ENCODE results near the gene IGFL1.
"Not testable (repeated sequence)": the region's sequence is repeated elsewhere in the genome, so short reads cannot be mapped to it uniquely, and the experiment has no call there.

Gene IGFL1

GRCh38 chr19:46205183-46205984, 24.2 kb upstream of the IGFL1 start:
- Histone ChIP-seq H3K4me1 (ENCODE audit: insufficient read depth, low read length, poor library complexity, severe bottlenecking) (no peaks in the 10 kb centered on the region), H4K20me1 (ENCODE audit: insufficient read depth, low read length, poor library complexity, severe bottlenecking) (no peaks in the 10 kb centered on the region), H3K9ac (ENCODE audit: low read depth, low read length, poor library complexity, severe bottlenecking) (no peak overlapping the region), H2AFZ (ENCODE audit: low read length) (no peak overlapping the region), H3K4me2 (ENCODE audit: low read depth, low read length, poor library complexity, severe bottlenecking) (no peak overlapping the region), H3K27me3 (ENCODE audit: insufficient read depth, low read length, poor library complexity, severe bottlenecking) (no peaks in the 10 kb centered on the region), H3F3A (ENCODE audit: low read depth) (no peaks in the 10 kb centered on the region), H3K9me2 (replicated peaks; ENCODE audit: low read depth, low read length) (no peaks in the 10 kb centered on the region), H3K36me3 (ENCODE audit: insufficient read depth, low read length) (no peaks in the 10 kb centered on the region), H3K9me3 (ENCODE audit: insufficient read depth, low read depth, low read length) (no peaks in the 10 kb centered on the region), H3K4me3 (ENCODE audit: low read length, poor library complexity, severe bottlenecking) (no peak overlapping the region), H3K79me2 (ENCODE audit: insufficient read depth, low read length) (no peaks in the 10 kb centered on the region)
- TF ChIP-seq EZH2phosphoT487 (IDR thresholded peaks at IDR 0.05; ENCODE audit: borderline replicate concordance) (no peak), CTCF (conservative IDR thresholded peaks at IDR 0.05; ENCODE audit: low read length) (no peak)

GRCh38 chr19:46206176-46206575, 23.4 kb upstream of the IGFL1 start:
- Histone ChIP-seq H3F3A (ENCODE audit: low read depth) (no peaks in the 10 kb centered on the region), H3K9ac (ENCODE audit: low read depth, low read length, poor library complexity, severe bottlenecking) (no peak overlapping the region), H3K9me2 (replicated peaks; ENCODE audit: low read depth, low read length) (no peaks in the 10 kb centered on the region), H3K9me3 (ENCODE audit: insufficient read depth, low read depth, low read length) (no peaks in the 10 kb centered on the region), H2AFZ (ENCODE audit: low read length) (no peak overlapping the region), H3K4me2 (ENCODE audit: low read depth, low read length, poor library complexity, severe bottlenecking) (no peak overlapping the region), H3K4me1 (ENCODE audit: insufficient read depth, low read length, poor library complexity, severe bottlenecking) (no peaks in the 10 kb centered on the region), H3K4me3 (ENCODE audit: low read length, poor library complexity, severe bottlenecking) (no peak overlapping the region), H4K20me1 (ENCODE audit: insufficient read depth, low read length, poor library complexity, severe bottlenecking) (no peaks in the 10 kb centered on the region), H3K27me3 (ENCODE audit: insufficient read depth, low read length, poor library complexity, severe bottlenecking) (no peaks in the 10 kb centered on the region), H3K36me3 (ENCODE audit: insufficient read depth, low read length) (no peaks in the 10 kb centered on the region), H3K79me2 (ENCODE audit: insufficient read depth, low read length) (no peaks in the 10 kb centered on the region)
- TF ChIP-seq CTCF (conservative IDR thresholded peaks at IDR 0.05; ENCODE audit: low read length) (no peak), EZH2phosphoT487 (IDR thresholded peaks at IDR 0.05; ENCODE audit: borderline replicate concordance) (no peak)

GRCh38 chr19:46206682-46207081, 22.9 kb upstream of the IGFL1 start:
- Histone ChIP-seq H4K20me1 (ENCODE audit: insufficient read depth, low read length, poor library complexity, severe bottlenecking) (no peaks in the 10 kb centered on the region), H3K79me2 (ENCODE audit: insufficient read depth, low read length) (no peaks in the 10 kb centered on the region), H3K4me2 (ENCODE audit: low read depth, low read length, poor library complexity, severe bottlenecking) (no peak overlapping the region), H3F3A (ENCODE audit: low read depth) (no peaks in the 10 kb centered on the region), H3K9me3 (ENCODE audit: insufficient read depth, low read depth, low read length) (no peaks in the 10 kb centered on the region), H3K9ac (ENCODE audit: low read depth, low read length, poor library complexity, severe bottlenecking) (no peak overlapping the region), H3K9me2 (replicated peaks; ENCODE audit: low read depth, low read length) (no peaks in the 10 kb centered on the region), H2AFZ (ENCODE audit: low read length) (no peak overlapping the region), H3K27me3 (ENCODE audit: insufficient read depth, low read length, poor library complexity, severe bottlenecking) (no peaks in the 10 kb centered on the region), H3K4me3 (ENCODE audit: low read length, poor library complexity, severe bottlenecking) (no peak overlapping the region), H3K36me3 (ENCODE audit: insufficient read depth, low read length) (no peaks in the 10 kb centered on the region), H3K4me1 (ENCODE audit: insufficient read depth, low read length, poor library complexity, severe bottlenecking) (no peaks in the 10 kb centered on the region)
- TF ChIP-seq CTCF (conservative IDR thresholded peaks at IDR 0.05; ENCODE audit: low read length) = no peak
- no peak for TF ChIP-seq EZH2phosphoT487 (IDR thresholded peaks at IDR 0.05; ENCODE audit: borderline replicate concordance)

- not testable (repeated sequence) for H3F3A ChIP-seq (ENCODE audit: low read depth); H3K4me1 ChIP-seq (ENCODE audit: insufficient read depth, low read length, poor library complexity, severe bottlenecking)
Observed at GRCh38 chr19:46207858-46208257, 21.7 kb upstream of the IGFL1 start.

More at GRCh38 chr19:46207858-46208257, 21.7 kb upstream of the IGFL1 start:
- not testable (repeated sequence) for H3K79me2 ChIP-seq (ENCODE audit: insufficient read depth, low read length); H3K9me3 ChIP-seq (ENCODE audit: insufficient read depth, low read depth, low read length); H3K9me2 ChIP-seq (replicated peaks; ENCODE audit: low read depth, low read length); H4K20me1 ChIP-seq (ENCODE audit: insufficient read depth, low read length, poor library complexity, severe bottlenecking); H2AFZ ChIP-seq (ENCODE audit: low read length); H3K27me3 ChIP-seq (ENCODE audit: insufficient read depth, low read length, poor library complexity, severe bottlenecking); H3K4me3 ChIP-seq (ENCODE audit: low read length, poor library complexity, severe bottlenecking); H3K9ac ChIP-seq (ENCODE audit: low read depth, low read length, poor library complexity, severe bottlenecking); H3K4me2 ChIP-seq (ENCODE audit: low read depth, low read length, poor library complexity, severe bottlenecking); H3K36me3 ChIP-seq (ENCODE audit: insufficient read depth, low read length)
